Fibroblast of upper back skin (primary cell): ENCODE results near the gene IZUMO3.
"Not testable (repeated sequence)": the region's sequence is repeated elsewhere in the genome, so short reads cannot be mapped to it uniquely, and the experiment has no call there.

ENCODE experiments used
- DNase-seq: peaks from one replicate; pipeline ENCODE4 v3.0.0-alpha.2; 2013

Gene IZUMO3

GRCh38 chr9:24545847-24546522 lies at the start of gene IZUMO3:
Gene IZUMO3 (minus strand): TSS chr9:24545897. CDS start chr9:24545649, 248 bp downstream.
- no peak for DNase-seq

GRCh38 chr9:24594234-24594850 lies 48.6 kb upstream of the IZUMO3 start:
- DNase-seq, result no peak

- DNase-seq, result no peak
These were observed 44.7 kb upstream of the IZUMO3 start for GRCh38 chr9:24590432-24590831.

GRCh38 chr9:24587883-24588282 lies 42.2 kb upstream of the IZUMO3 start:
- DNase-seq, result no peak

- no peak for DNase-seq
These were observed 36.7 kb upstream of the IZUMO3 start for GRCh38 chr9:24582146-24583126.

GRCh38 chr9:24580005-24580404 lies 34.3 kb upstream of the IZUMO3 start:
- not testable (repeated sequence) for DNase-seq

- DNase-seq, result no peak
These were observed 26.7 kb upstream of the IZUMO3 start for GRCh38 chr9:24572406-24572805.

GRCh38 chr9:24561957-24562356 lies 16.3 kb upstream of the IZUMO3 start:
- no peak for DNase-seq

- no peak for DNase-seq
These were observed 7.5 kb upstream of the IZUMO3 start for GRCh38 chr9:24553183-24553552.

GRCh38 chr9:24552526-24553182 lies 7.0 kb upstream of the IZUMO3 start:
- no peak for DNase-seq

GRCh38 chr9:24545285-24545684 lies 412 bp downstream of the IZUMO3 start:
- no peak for DNase-seq

GRCh38 chr9:24518545-24518944 lies 27.2 kb downstream of the IZUMO3 start:
- DNase-seq, result no peak

GRCh38 chr9:24516463-24516862 lies 29.2 kb downstream of the IZUMO3 start:
- no peak for DNase-seq

- DNase-seq, result no peak
These were observed 35.8 kb downstream of the IZUMO3 start for GRCh38 chr9:24509850-24510249.

- no peak for DNase-seq
These were observed 41.2 kb downstream of the IZUMO3 start for GRCh38 chr9:24504521-24504920.

GRCh38 chr9:24502206-24502937 lies 43.3 kb downstream of the IZUMO3 start:
- DNase-seq, result no peak

- no peak for DNase-seq
These were observed 44.9 kb downstream of the IZUMO3 start for GRCh38 chr9:24500761-24501160.

GRCh38 chr9:24498632-24499031 lies 47.1 kb downstream of the IZUMO3 start:
- no peak for DNase-seq

GRCh38 chr9:24497671-24498070 lies 48.0 kb downstream of the IZUMO3 start:
- DNase-seq, result no peak
